H1 (cell line): ENCODE data around the gene VIPR2. TPM values are rescaled to one million over a fixed set of nuclear protein-coding genes. Genes with fewer than 3 reads are reported as not detected.

Source experiments
- CTBP2 ChIP-seq: IDR thresholded peaks from 2 replicates; pipeline ENCODE4 v1.7.0; 2011; ENCODE audit warnings: borderline replicate concordance, mild to moderate bottlenecking, moderate library complexity, mixed read lengths, low read length; ENCODE audit not compliant: insufficient read depth, insufficient read length
- KDM1A ChIP-seq: fragments of 200-600, 300-600 bp; sonication (generic); IDR thresholded peaks from 2 replicates; pipeline ENCODE4 v1.7.1; 2016; ENCODE audit warnings: mild to moderate bottlenecking, low read length, borderline replicate concordance
- POLR2A ChIP-seq, 2 experiments: IDR thresholded peaks; 1 replicate in 1 of 2; 2 replicates in 1 of 2; pipeline ENCODE4 v1.6.1; 2011; ENCODE audit warnings: low read depth in 2 of 2, low read length in 2 of 2, mild to moderate bottlenecking in 2 of 2; ENCODE audit errors: control extremely low read depth in 1 of 2
- RFX5 ChIP-seq: IDR thresholded peaks from 2 replicates; pipeline ENCODE4 v1.6.1; 2011; ENCODE audit warnings: low read depth, low read length, improper control_type of control experiment, borderline replicate concordance
- SP1 ChIP-seq: IDR thresholded peaks from 2 replicates; pipeline ENCODE4 v1.6.1; 2011; ENCODE audit warnings: low read depth, low read length
- TBP ChIP-seq: IDR thresholded peaks from 2 replicates; pipeline ENCODE4 v1.6.1; 2011; ENCODE audit warnings: low read depth, low read length, improper control_type of control experiment
- polyA plus RNA-seq, 7 experiments: library from polyadenylated mRNA; depleted of rRNA in 3 of 7; stranded (reverse) in 5 of 7; unstranded in 2 of 7; fragments of >200 nt in 5 of 7; fragments of 200-250 nt in 2 of 7; gene quantifications; 1 replicate in 5 of 7; 2 replicates in 1 of 7; 4 replicates in 1 of 7; pipeline versions ENCODE4 v1.2.1 to v1.2.3, GENCODE V29; 2011 to 2013; ENCODE audit warnings: missing spikeins in 2 of 7, mixed read lengths in 2 of 7
- total RNA-seq: library from RNA; stranded (reverse); fragmentation: NEBNext Ultra II Directional; extraction: Animal tissue kit (Norgen Biotek cat#: 25700); gene quantifications from 2 replicates; pipeline ENCODE4 v1.2.1, GENCODE V29; 2021

The VIPR2 gene
- total and polyA plus RNA-seq, 2 of the 8 experiments (the other 6 are each of a cell fraction or from before 2014, with no cell fraction given): 2.4 to 6.3 TPM

DNA sequence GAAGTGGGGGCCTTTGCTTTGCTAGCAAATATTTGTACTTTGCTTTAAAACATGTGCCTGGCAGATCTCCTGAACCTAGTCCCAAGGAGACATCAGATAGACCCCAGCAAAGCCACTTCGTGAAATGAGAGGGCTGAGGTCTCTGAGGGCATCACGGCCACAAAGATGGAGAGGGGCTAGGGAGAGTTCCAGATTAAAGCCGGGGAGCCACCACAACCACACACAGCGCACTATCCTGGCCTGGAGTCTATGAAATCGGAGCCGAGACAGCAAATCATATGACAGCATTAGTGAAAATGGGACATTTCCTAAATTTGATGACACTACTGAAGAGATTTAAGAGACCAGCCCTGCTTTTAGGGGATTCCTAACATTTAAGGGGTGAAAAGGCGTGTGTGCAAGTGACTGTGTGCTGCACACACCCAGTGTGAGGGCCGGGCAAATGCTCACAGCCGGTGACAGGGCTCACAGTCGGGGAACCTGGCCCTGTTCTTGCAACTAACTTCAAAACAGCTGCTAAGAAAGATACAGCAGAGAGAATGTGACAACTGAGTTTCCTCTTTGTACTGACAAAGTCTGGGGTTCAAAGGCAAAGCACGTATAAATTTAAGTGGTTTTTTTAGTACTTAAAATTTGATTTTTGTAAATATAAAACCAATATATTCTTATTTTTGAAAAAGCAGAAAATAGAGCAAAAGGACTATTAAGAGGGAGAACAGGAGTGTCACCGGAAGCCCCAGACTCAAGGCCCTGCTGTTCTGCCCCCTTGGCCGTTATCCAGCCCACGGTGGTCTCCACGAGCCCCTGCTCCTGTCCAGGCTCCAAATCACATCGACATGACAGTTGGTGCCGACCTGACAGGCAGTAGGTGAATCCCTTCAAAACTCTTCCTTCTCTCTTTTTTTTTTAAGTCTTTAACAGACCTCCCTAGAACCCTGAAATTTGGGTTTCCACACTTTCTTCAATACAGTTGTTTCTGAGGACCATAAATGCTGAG, 49.5 kb downstream of the VIPR2 start (continued):
- TF ChIP-seq SP1 (no peak), POLR2A (IDR thresholded peaks at IDR 0.05; ENCODE audit: control extremely low read depth in 1 of 2, low read depth in 2 of 2, low read length in 2 of 2) (no peak), KDM1A (no peak), RFX5 (no peak), TBP (no peak), CTBP2 (no peak)
- TF ChIP-seq, all 59 proteins: peak for 0
